Measurements from ENCODE around the gene BICDL1.
A peak's percentile ranks its signal among the peaks of the same experiment; 100 is the strongest.

BICDL1 gene

GRCh38 chr12:120019938-120020337 is 30.9 kb downstream of the BICDL1 start:
- no peak overlapping the region for H3K27ac Mint-ChIP-seq
- no peaks in the 10 kb centered on the region for H3K4me1 Mint-ChIP-seq
- no peak overlapping the region for H3K4me3 Mint-ChIP-seq
- no peaks in the 10 kb centered on the region for H3K27me3 Mint-ChIP-seq (ENCODE audit: low read depth, poor library complexity)
- H3K36me3 Mint-ChIP-seq (ENCODE audit: low read depth) = no peaks in the 10 kb centered on the region
- no peak for TF ChIP-seq CTCF (IDR thresholded peaks at IDR 0.05)
- DNase-seq = no peak
- no peaks in the 10 kb centered on the region for H3K9me3 Mint-ChIP-seq

- Mint-ChIP-seq H3K4me1 (no peaks in the 10 kb centered on the region), H3K27ac (no peak overlapping the region), H3K27me3 (ENCODE audit: low read depth, poor library complexity) (no peaks in the 10 kb centered on the region), H3K4me3 (no peak overlapping the region), H3K9me3 (peaks cover 4% of the 10 kb centered on the region), H3K36me3 (ENCODE audit: low read depth) (no peaks in the 10 kb centered on the region)
- no peak for DNase-seq
- TF ChIP-seq CTCF (IDR thresholded peaks at IDR 0.05) = no peak
These were observed 35.2 kb downstream of the BICDL1 start for GRCh38 chr12:120024193-120024592.

GRCh38 chr12:120025640-120026039 is 36.6 kb downstream of the BICDL1 start:
- no peaks in the 10 kb centered on the region for H3K36me3 Mint-ChIP-seq (ENCODE audit: low read depth)
- DNase-seq = no peak
- TF ChIP-seq CTCF (IDR thresholded peaks at IDR 0.05) = no peak
- H3K4me1 Mint-ChIP-seq = no peaks in the 10 kb centered on the region
- H3K4me3 Mint-ChIP-seq = no peak overlapping the region
- peaks cover 4% of the 10 kb centered on the region for H3K9me3 Mint-ChIP-seq
- H3K27ac Mint-ChIP-seq = no peak overlapping the region
- no peaks in the 10 kb centered on the region for H3K27me3 Mint-ChIP-seq (ENCODE audit: low read depth, poor library complexity)

- no peak for DNase-seq
- Mint-ChIP-seq H3K36me3 (ENCODE audit: low read depth) (no peaks in the 10 kb centered on the region), H3K4me1 (peaks cover 3% of the 10 kb centered on the region), H3K27ac (no peak overlapping the region), H3K9me3 (no peaks in the 10 kb centered on the region), H3K4me3 (no peak overlapping the region), H3K27me3 (ENCODE audit: low read depth, poor library complexity) (peaks cover 3% of the 10 kb centered on the region)
- TF ChIP-seq CTCF (IDR thresholded peaks at IDR 0.05) = no peak
These were observed 43.2 kb downstream of the BICDL1 start for GRCh38 chr12:120032242-120032641.

GRCh38 chr12:120037851-120038250 is 48.8 kb downstream of the BICDL1 start:
- Mint-ChIP-seq H3K27me3 (ENCODE audit: low read depth, poor library complexity) (no peaks in the 10 kb centered on the region), H3K27ac (peak overlapping the region; percentile 38), H3K4me3 (no peak overlapping the region), H3K9me3 (no peaks in the 10 kb centered on the region), H3K36me3 (ENCODE audit: low read depth) (no peaks in the 10 kb centered on the region), H3K4me1 (peaks cover 40% of the 10 kb centered on the region)
- no peak for DNase-seq
- no peak for TF ChIP-seq CTCF (IDR thresholded peaks at IDR 0.05)

GRCh38 chr12:120039711-120040110 is 50.7 kb downstream of the BICDL1 start:
- H3K4me3 Mint-ChIP-seq = no peak overlapping the region
- H3K27ac Mint-ChIP-seq = no peak overlapping the region
- no peaks in the 10 kb centered on the region for H3K9me3 Mint-ChIP-seq
- no peaks in the 10 kb centered on the region for H3K36me3 Mint-ChIP-seq (ENCODE audit: low read depth)
- TF ChIP-seq CTCF (IDR thresholded peaks at IDR 0.05) = no peak
- H3K27me3 Mint-ChIP-seq (ENCODE audit: low read depth, poor library complexity) = no peaks in the 10 kb centered on the region
- no peak for DNase-seq
- H3K4me1 Mint-ChIP-seq = peaks cover 57% of the 10 kb centered on the region

Measured in nephron progenitor cell (in vitro differentiated cells).